Inflammatory macrophage treated with lipopolysaccharide for 4 hours (primary cell): ENCODE data around the gene RAI1.
"Not testable (repeated sequence)": the region's sequence is repeated elsewhere in the genome, so short reads cannot be mapped to it uniquely, and the experiment has no call there.

Experiments
- DNase-seq: peaks from one replicate; pipeline ENCODE4 v3.0.0-alpha.2; 2020

The RAI1 gene, protein sequence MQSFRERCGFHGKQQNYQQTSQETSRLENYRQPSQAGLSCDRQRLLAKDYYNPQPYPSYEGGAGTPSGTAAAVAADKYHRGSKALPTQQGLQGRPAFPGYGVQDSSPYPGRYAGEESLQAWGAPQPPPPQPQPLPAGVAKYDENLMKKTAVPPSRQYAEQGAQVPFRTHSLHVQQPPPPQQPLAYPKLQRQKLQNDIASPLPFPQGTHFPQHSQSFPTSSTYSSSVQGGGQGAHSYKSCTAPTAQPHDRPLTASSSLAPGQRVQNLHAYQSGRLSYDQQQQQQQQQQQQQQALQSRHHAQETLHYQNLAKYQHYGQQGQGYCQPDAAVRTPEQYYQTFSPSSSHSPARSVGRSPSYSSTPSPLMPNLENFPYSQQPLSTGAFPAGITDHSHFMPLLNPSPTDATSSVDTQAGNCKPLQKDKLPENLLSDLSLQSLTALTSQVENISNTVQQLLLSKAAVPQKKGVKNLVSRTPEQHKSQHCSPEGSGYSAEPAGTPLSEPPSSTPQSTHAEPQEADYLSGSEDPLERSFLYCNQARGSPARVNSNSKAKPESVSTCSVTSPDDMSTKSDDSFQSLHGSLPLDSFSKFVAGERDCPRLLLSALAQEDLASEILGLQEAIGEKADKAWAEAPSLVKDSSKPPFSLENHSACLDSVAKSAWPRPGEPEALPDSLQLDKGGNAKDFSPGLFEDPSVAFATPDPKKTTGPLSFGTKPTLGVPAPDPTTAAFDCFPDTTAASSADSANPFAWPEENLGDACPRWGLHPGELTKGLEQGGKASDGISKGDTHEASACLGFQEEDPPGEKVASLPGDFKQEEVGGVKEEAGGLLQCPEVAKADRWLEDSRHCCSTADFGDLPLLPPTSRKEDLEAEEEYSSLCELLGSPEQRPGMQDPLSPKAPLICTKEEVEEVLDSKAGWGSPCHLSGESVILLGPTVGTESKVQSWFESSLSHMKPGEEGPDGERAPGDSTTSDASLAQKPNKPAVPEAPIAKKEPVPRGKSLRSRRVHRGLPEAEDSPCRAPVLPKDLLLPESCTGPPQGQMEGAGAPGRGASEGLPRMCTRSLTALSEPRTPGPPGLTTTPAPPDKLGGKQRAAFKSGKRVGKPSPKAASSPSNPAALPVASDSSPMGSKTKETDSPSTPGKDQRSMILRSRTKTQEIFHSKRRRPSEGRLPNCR (N-terminal part only)

GRCh38 chr17:17681187-17681743 lies at the start of gene RAI1:
Gene RAI1, plus strand, starts transcription at chr17:17681458. Its CDS starts 111,491 bp downstream, at chr17:17792949.
- DNase-seq, result peak; percentile 66

GRCh38 chr17:17632690-17633089 lies 48.6 kb upstream of the RAI1 start:
- not testable (repeated sequence) for DNase-seq

GRCh38 chr17:17633310-17633709 lies 47.9 kb upstream of the RAI1 start:
- DNase-seq, result no peak

DNA sequence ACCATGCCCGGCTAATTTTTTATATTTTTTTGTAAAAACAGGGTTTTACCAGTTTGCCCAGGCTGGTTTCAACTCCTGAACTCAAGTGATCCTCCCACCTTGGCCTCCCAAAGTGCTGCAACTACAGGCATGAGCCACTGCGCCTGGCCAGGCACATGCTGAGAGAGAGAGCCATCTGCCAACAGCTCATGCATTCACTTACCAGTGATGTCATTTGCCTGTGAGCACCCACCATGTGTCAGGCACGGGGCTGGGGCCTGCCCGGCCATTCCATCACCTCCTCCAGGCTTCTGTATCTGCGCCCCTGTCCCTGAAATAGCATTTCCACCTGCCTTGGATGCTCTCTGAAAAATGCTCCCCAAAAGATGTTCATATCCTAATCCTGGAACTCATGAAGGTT lies 46.1 kb upstream of the RAI1 start:
- peak; percentile 18 for DNase-seq

- peak; percentile 82 for DNase-seq
Observed at GRCh38 chr17:17635537-17636271, 45.6 kb upstream of the RAI1 start.

- peak; percentile 42 for DNase-seq
Observed at GRCh38 chr17:17636272-17636885, 44.9 kb upstream of the RAI1 start.

DNA sequence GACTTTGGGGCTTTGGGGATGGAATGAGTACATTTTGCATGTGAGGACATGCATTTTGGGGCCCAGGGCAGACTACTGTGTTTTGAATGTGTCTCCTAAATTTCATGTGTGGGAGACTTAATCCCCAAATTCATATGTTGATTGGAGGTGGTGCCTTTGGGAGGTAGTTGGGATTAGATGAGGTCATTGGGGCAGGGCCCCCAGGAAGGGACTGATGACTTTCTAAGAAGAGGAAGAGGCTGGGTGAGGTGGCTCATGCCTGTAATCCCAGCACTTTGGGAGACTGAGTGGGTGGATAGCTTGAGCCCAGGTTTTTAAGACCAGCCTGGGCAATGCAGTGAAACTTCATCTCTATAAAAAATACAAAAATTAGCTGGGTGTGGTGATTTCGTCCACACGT lies 42.8 kb upstream of the RAI1 start:
- DNase-seq, result peak; percentile 40

DNA sequence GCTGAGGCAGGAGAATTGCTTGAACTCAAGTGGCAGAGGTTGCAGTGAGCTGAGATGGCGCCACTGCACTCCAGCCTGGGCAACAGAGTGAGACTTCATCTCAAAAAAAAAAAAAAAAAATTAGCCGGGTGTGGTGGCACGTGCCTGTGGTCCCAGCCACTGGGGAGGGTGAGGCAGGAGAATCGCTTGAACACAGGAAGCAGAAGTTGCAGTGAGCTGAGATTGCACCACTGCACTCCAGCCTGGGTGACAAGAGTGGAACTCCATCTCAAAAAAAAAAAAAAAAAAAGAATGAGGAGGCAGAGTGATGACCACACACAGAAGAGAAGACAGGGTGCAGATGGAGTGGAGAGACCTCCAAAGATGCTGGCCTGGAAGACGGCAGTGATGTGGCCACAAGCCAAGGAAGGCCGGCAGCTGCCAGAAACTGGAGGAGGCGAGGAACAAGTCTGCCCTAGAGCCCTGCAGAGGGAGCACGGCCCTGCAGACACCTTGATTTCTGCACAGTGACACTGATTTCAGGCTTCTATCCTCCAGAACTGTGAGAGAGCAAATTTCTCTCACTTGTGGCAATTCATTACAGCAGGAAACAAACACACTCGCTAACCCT lies 41.5 kb upstream of the RAI1 start:
- DNase-seq, result peak; percentile 68

DNA sequence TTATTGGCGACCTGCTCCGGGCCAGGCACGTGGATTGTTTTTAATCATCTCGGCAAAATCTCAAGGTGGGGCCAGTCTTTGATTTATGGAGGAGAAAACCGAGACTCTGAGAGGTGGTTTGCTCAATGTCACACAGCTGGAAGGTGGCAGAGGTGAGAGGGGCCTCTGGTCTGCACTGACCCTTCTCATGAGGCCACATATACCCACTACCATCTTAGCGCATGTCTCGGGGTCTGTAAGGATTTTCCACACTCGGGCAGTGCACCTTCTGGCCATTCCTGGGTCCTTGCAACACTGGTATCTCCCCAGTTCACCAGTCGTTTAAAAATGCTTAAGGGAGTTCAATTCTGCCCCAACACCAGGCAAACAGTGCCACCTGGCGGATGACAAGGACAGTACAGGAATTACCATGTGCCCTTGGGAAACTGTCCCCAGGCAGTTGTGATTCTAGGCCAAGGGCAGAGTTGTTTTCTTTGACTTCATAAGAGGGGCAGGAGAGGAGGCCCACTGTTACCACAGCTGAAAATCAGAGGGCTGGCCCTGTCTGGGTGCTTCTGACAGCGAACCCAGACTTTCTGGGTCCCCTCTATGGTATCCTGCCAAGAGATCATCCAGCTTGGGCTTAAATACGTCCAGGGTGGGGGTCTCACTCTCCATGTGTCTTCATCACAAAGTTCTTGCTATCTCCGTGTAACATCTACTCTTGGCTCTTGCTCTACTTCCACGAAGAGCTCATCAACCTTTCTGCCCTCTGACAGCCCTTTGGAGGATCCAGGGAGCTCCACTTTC lies 39.4 kb upstream of the RAI1 start:
- DNase-seq, result peak; percentile 76

GRCh38 chr17:17645148-17645547 lies 36.1 kb upstream of the RAI1 start:
- not testable (repeated sequence) for DNase-seq

- DNase-seq, result no peak
Observed at GRCh38 chr17:17645961-17646360, 35.3 kb upstream of the RAI1 start.

DNA sequence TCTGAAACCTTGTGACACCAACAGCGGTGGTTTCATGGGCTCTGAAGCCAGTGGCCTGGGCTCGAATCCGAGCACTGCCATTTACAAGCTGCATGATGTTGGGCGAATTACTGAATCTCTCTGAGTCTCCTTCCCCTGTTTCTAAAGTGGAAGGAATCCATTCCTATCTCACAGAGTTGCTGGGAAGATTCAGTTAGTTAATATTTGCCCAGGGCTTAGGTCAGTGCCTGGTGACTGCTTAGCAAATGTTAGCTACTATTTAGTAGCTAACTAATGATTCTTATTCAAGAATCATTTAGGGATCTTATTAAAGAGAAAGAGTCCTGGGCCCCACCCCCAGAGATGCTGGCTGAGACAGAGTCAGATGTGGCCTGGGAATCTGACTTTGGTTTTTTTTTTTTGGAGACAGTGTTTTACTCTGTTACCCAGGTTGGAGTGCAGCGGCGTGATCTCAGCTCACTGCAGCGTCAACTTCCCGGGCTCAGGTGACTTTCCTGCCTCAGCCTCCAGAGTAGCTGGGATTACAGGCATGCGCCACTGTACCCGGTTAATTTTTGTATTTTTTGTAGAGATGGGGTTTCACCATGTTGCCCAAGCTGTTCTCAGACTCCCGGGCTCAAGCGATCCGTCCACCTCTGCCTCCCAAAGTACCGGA lies 33.6 kb upstream of the RAI1 start:
- no peak for DNase-seq

GRCh38 chr17:17648762-17649161 lies 32.5 kb upstream of the RAI1 start:
- DNase-seq, result no peak

DNA sequence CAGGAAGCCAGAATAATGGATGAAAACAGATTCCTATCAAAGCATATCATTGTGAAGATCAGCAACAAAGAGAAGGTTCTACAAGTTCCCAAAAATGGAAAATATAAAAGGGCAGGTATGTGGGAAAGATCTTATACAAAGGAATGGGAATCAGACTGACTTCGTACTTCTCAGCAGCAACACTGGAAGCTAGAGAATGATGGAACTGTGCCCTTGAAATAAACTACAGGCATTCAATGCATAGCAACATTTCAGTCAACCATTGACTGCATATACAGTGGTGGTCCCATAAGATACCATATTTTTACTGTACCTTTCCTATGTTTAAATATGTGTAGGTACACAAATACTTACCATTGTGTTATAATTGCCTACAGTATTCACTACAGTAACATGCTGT lies 30.3 kb upstream of the RAI1 start:
- no peak for DNase-seq

GRCh38 chr17:17653343-17653742 lies 27.9 kb upstream of the RAI1 start:
- no peak for DNase-seq

DNA sequence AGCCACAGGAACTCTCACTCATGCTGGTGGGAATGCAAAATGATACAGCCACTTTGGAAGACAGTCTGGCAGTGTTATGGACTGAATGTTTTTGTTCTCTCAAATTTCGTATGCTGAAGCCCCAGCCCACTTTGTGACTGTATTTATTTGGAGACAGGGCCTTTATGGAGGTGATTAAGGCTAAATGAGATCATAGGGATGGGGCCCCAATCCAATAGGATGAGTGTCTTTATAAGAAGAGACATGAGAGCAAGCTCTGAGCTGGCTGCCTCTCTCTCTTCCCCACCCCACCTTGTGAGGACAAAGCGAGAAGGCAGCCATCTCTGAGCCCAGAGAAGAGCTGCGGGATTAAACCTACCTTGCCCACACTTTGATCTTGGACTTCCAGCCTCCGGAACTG lies 21.9 kb upstream of the RAI1 start:
- DNase-seq, result no peak

- DNase-seq, result no peak
Observed at GRCh38 chr17:17661134-17661533, 20.1 kb upstream of the RAI1 start.

DNA sequence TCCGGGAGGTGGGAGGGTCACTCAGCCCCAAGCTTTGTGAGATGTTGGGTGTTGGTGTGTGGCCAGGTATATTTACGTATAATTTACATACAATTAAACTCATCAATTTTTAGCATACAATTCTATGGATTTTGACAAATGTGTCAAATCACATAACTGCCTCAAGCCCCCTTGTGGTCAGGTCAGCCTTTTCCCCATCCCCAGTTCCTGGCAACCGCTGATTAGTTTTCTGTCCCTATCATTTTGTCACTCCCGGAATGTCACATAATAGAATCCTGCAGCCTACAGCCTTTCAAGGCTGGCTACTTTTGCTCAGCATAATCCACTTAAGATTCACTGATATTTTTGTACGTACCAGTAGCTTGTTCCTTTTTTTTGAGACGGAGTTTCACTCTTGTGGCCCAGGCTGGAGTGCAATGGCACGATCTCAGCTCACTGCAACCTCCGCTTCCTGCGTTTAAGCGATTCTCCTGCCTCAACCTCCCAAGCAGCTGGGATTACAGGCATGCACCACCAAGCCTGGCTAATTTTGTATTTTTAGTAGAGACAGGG lies 19.3 kb upstream of the RAI1 start:
- DNase-seq, result peak; percentile 26
